ENCODE measurements around the gene ARL16.

Gene ARL16

DNA sequence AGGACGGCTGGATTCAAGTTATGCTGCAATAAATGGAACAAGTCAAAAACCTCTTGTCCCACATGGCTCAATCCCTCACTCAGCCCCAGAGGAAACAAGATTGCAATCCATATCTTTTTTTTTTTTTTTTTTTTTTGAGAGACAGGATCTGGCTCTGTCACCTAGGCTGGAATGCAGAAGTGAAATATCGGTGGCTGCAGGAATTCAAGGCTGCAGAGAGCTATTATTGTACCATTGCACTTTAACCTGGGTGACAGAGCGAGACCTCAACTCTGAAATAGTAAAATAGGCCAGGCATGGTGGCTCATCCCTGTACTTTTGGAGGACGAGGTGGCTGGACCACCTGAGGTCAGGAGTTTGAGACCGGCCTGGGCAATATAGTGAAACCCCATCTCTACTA lies 24.6 kb downstream of the ARL16 start:
- H3K36me3 ChIP-seq (ENCODE audit: control insufficient read depth, insufficient read depth, low read length), result peaks cover under 1% of the 10 kb centered on the region; the same call in 1 of the 2 replicates
- H3K4me3 ChIP-seq (replicated peaks; ENCODE audit: low read depth, low read length), result no peak overlapping the region
- TF ChIP-seq, protein P1, sequence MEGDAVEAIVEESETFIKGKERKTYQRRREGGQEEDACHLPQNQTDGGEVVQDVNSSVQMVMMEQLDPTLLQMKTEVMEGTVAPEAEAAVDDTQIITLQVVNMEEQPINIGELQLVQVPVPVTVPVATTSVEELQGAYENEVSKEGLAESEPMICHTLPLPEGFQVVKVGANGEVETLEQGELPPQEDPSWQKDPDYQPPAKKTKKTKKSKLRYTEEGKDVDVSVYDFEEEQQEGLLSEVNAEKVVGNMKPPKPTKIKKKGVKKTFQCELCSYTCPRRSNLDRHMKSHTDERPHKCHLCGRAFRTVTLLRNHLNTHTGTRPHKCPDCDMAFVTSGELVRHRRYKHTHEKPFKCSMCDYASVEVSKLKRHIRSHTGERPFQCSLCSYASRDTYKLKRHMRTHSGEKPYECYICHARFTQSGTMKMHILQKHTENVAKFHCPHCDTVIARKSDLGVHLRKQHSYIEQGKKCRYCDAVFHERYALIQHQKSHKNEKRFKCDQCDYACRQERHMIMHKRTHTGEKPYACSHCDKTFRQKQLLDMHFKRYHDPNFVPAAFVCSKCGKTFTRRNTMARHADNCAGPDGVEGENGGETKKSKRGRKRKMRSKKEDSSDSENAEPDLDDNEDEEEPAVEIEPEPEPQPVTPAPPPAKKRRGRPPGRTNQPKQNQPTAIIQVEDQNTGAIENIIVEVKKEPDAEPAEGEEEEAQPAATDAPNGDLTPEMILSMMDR (IDR thresholded peaks at IDR 0.05; ENCODE audit: insufficient read depth, low read length, poor library complexity, severe bottlenecking), result no peak
- H3K27me3 ChIP-seq (replicated peaks; ENCODE audit: control insufficient read depth, insufficient read depth, low read length), result no peaks in the 10 kb centered on the region
- DNase-seq (ENCODE audit: extremely low read depth, insufficient read length), result no peak

DNA sequence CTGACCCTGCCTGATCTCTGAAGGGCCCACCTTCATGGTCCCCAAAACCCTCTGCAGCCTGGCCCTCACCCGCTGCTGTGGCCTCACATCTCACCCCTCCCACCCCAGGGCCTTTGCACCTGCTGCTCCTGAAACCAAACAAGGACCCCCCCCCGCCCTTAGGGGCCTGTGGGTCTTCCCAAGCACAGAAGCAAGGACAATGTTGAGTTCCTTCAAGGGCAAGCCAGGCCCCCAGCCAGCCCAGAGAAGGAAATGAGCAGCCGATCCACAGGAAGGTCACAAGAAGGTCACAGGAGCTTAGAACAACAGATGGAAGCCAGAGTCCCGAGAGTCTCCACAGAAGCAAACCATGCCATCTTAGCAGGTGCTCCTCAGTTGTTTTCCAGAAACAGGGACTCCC lies 26.8 kb downstream of the ARL16 start:
- TF ChIP-seq, protein P1 (IDR thresholded peaks at IDR 0.05; ENCODE audit: insufficient read depth, low read length, poor library complexity, severe bottlenecking), result no peak
- Histone ChIP-seq H3K27me3 (replicated peaks; ENCODE audit: control insufficient read depth, insufficient read depth, low read length) (no peaks in the 10 kb centered on the region), H3K4me3 (replicated peaks; ENCODE audit: low read depth, low read length) (no peak overlapping the region), H3K36me3 (ENCODE audit: control insufficient read depth, insufficient read depth, low read length) (no peaks in the 10 kb centered on the region)
- no peak for DNase-seq (ENCODE audit: extremely low read depth, insufficient read length)

DNA sequence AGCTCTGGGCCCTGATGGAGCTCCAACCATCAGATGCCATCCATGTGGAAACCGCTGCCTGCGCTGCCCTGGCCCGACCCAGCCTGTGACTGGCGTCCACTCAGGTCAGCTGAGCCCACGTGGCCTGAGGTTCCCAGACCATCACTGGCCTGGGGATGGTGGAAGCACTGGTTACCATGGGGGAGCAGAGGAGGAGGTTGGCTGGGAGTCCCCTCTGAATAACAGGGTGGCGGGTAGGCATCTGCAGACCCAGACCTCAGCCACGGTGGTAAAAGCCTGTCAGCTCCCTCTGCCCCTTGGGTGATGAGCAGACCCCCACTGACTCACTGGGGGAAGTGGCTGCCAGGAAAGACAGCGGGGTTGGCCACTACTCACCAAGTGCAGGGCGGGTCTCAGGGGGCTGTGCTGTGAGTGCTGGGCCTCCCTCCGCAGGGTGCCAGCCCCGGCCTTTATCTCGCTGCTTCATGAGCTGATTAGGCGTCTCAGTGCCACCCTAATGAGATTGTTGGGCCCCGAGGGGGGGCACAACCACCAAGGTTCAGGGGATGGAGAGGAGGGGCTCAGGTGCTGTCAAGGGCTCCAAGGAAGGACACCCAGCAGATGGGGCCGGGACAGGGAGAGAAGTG lies 27.4 kb downstream of the ARL16 start, which contains the start of gene PDE6G:
Gene PDE6G, minus strand, starts transcription at position 425 of the 626 bp plus-strand sequence. CDS start 3,237 bp downstream, outside the sequence.
- H3K4me3 ChIP-seq (replicated peaks; ENCODE audit: low read depth, low read length), result no peak within 1 kb of the TSS
- no peaks in the 10 kb centered on the region for H3K36me3 ChIP-seq (ENCODE audit: control insufficient read depth, insufficient read depth, low read length)
- TF ChIP-seq, protein P1 (IDR thresholded peaks at IDR 0.05; ENCODE audit: insufficient read depth, low read length, poor library complexity, severe bottlenecking), result no peak
- DNase-seq (ENCODE audit: extremely low read depth, insufficient read length), result no peak
- H3K27me3 ChIP-seq (replicated peaks; ENCODE audit: control insufficient read depth, insufficient read depth, low read length), result no peaks in the 10 kb centered on the region

DNA sequence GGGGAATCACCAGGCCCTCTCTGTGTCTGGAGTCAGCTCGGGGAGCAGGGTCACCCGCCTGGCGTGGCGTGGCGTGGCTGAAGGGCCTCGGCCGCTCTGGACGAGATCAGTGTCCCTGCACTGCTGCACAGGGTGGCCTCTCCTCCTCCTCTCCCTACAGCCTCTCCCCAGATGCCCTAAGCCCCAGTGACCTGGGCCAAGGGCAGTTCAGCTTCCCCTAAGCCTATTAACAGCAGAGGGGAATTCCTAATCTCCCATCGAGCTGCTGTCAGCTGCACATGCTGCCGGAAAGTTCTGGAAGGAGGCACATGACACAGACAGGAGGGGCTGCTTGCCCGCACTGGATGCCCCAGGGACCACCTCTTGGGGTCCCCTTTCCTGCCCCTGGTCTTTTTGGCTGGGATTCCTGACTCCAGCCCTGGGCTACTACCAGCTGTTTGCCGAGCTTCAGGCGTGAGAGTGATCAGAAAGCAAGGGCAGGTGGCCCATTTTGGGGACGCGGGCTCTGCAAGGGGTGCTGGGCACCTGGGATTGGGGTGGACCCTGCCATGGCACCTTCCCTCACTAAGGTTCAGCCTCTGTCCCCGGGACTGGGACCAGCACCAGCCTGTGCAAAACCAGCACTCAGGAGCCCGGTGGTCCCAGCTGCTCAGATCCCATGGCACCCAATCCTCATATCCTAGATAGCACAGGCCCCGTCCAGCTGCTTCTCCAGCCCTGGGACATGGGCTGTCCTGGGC lies 28.0 kb downstream of the ARL16 start:
- Histone ChIP-seq H3K27me3 (replicated peaks; ENCODE audit: control insufficient read depth, insufficient read depth, low read length) (no peaks in the 10 kb centered on the region), H3K36me3 (ENCODE audit: control insufficient read depth, insufficient read depth, low read length) (no peaks in the 10 kb centered on the region), H3K4me3 (replicated peaks; ENCODE audit: low read depth, low read length) (no peak overlapping the region)
- no peak for DNase-seq (ENCODE audit: extremely low read depth, insufficient read length)
- TF ChIP-seq, protein P1 (IDR thresholded peaks at IDR 0.05; ENCODE audit: insufficient read depth, low read length, poor library complexity, severe bottlenecking), result no peak

DNA sequence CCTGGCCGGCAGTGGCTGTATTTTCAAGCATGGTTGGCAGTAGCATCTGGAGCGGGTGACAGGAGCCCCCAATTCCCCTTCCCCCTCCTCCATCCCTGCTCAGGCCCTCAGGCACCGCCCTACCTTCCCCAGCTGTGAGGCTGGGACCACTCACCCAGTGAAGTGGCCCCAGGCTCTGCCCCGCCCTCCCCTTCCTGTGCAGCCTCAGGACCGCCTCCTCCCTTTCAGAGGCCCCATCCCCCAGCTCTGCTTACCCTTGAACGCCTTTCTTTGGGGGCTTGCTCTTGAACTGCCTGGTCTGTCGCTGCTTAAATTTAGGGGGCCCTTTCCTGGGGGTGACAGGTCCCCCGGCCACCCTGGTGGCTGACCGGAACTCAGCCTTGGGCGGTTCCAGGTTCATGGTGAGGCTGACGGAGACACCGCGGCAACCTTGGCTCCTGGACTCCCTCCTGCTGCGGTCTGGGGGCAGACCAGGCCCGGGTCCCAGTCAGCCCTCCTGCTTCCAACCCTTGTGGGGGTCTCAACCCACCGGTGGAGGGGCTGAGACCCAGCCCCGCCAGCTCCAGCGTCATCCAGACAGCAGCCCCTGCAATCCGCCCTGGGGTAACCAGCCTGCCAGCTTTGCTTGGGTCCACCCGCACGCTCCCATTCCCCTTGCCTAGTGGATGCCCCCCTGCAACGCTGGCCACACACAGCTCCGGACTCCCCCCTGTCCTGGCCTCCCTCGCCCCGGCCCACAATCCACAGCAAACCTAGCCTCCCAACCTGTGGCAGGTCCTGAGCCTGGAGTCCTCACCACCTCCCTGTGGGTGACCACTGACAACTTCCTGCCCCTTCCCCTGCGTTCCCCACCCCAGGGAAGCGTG lies 30.5 kb downstream of the ARL16 start:
- Histone ChIP-seq H3K27me3 (replicated peaks; ENCODE audit: control insufficient read depth, insufficient read depth, low read length) (no peaks in the 10 kb centered on the region), H3K36me3 (ENCODE audit: control insufficient read depth, insufficient read depth, low read length) (no peaks in the 10 kb centered on the region), H3K4me3 (replicated peaks; ENCODE audit: low read depth, low read length) (peak overlapping the region; percentile 7; the same call in 1 of the 2 replicates)
- DNase-seq (ENCODE audit: extremely low read depth, insufficient read length), result no peak
- TF ChIP-seq, protein P1 (IDR thresholded peaks at IDR 0.05; ENCODE audit: insufficient read depth, low read length, poor library complexity, severe bottlenecking), result no peak
